ENCODE results near the gene AGTPBP1.
A peak's percentile ranks its signal among the peaks of the same experiment; 100 is the strongest.

Gene AGTPBP1

DNA sequence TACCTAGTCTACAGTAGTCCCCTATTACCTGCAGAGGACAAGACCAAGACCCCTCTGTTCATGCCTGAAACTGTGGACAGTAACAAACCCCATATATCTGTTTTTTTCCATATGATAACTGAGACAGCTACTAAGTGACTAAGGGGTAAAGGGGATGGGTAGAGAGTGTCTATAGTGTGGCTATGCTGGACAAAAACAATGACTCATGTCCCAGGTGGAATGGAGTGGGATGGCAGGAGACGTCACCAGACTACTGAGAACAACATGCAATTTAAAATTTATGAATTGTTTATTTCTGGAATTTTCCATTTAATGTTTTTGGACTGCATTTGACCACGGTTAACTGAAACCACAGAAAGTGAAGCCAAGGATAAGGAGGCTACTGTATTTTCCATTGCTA is 171.8 kb downstream of the AGTPBP1 start:
- peak; percentile 56 for DNase-seq (ENCODE audit: low read depth)
- no peak overlapping the region for H3K4me3 ChIP-seq (ENCODE audit: low read depth, low read length)

DNA sequence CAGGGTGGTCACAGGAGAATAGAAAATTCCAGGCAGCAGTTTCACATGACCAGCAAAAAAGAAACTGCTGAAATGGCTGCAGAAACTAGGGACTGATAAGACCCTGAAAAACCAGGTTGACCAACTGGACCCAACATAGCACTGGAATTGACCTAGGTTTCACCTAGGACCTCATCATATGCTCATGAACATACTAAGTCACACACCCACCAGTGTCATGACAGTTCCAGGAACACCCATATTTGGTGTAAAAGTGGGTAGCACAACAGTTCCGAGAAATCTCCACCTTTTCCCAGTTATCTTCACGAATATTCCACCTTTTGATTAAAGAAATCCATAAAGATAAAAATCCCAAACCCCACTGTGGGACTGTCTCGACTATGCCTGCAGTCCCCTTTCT is 182.2 kb downstream of the AGTPBP1 start:
- DNase-seq (ENCODE audit: low read depth), result no peak
- H3K4me3 ChIP-seq (ENCODE audit: low read depth, low read length), result no peak overlapping the region

DNA sequence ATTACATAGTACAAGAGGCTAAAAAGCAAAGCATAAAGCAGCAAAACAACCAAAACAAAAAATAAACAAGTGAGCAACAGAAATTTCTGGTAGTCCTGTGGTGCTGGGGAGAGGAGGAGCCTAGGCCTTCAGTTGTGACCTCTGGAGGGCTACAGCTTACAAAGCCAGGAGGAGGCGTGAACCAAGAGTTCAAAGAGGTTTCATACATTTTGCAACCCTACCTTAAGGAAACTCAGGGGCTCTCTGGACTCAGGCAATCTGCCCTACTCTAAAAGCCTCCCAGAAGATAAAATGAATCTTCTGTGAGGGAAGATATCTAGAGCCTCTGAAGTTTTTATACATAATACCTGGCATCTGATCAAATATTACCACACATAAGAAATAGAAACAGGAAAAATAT is 187.4 kb downstream of the AGTPBP1 start:
- H3K4me3 ChIP-seq (ENCODE audit: low read depth, low read length), result no peak overlapping the region
- DNase-seq (ENCODE audit: low read depth), result no peak

DNA sequence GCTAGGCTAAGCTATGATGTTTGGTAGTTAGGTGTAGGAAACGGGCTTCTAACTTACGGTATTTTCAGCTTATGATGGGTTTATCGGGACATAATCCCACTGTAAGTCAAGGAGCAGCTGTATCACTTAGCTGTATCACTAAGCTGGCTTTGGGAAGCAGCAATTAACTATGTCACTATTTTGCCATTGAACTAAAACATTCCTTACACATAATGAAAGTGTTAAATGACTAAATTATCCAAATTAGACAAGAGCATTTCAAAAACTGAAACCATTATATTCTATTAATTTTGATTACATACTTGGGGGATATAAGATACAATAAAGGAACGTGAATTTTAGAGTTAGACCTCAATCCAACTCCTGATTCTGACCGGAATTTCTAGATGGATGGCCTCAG is 188.3 kb downstream of the AGTPBP1 start:
- no peak overlapping the region for H3K4me3 ChIP-seq (ENCODE audit: low read depth, low read length)
- DNase-seq (ENCODE audit: low read depth), result no peak

DNA sequence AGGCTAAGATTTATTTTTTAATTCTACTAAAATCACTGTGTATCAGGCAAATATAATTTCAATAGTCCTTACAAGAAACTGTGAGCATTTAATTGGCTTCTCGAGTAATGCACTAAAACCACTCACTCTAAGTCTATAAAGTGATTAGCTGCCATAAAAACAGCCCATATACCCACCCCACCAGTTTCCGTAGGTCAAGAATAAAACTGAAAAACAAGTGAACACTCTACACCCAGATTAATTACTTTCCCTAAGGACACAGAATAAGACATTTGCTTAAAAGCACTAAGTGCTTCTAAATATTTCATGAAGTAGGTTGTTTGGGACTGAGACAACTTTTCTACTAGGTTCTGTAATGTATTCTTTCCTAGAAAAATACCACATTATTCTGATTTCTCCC is 194.2 kb downstream of the AGTPBP1 start:
- no peak overlapping the region for H3K4me3 ChIP-seq (ENCODE audit: low read depth, low read length)
- DNase-seq (ENCODE audit: low read depth), result no peak

DNA sequence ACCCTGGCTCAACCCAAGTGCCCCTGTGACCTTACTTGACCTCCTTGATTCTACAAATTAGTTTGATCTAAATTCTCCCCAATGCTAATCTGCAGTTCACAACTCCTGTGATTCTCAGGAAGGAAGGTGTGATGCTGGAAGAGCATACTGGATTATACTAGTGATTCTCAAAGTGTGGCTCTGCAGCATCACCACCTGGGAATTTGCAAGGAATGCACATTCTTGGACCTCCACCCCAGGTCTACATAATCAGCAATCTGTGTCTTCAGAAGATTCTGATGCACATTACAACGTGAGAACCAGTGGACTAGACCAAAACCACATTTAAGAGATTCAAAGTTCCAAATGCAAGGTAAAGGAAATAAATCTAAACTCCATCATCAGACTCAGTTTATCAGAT is 198.6 kb downstream of the AGTPBP1 start:
- DNase-seq (ENCODE audit: low read depth), result no peak
- H3K4me3 ChIP-seq (ENCODE audit: low read depth, low read length), result no peak overlapping the region

DNA sequence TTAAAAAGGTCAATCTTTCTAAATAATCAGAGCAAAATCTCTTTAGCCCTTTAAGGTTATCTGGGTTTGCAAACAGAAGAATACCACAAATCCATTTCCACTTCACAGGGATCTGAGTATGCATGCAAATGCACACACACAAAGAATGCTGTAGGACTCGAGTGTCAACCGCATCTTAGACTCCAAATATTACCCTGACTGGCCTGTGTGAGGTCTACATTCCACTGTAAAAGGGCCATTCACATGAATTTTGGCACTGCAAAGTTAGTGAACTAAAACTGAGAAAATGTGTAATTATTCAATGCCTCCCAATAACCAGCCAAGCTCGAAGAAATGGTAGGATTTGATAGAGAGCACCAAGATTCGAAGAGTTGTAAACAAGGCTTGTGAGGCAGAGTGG is 199.9 kb downstream of the AGTPBP1 start:
- no peak for DNase-seq (ENCODE audit: low read depth)
- no peak overlapping the region for H3K4me3 ChIP-seq (ENCODE audit: low read depth, low read length)

DNA sequence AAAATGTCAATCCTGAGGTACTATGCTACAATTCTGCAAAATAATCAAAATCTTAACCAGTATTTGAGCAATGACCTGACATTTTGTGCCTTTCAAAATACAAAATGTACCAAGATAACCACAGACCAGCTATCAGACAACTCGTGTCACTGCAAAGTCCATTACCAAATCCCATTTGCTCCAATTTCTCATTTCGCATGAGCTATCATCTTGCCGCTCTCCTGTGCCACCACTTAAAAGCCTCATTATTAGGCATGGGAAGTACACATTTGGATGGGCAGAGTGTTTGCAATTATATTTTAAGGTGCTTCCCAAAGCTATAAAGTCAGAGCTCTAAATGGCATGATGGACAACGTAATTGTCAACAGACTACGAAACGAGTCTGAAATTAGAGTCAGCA is 205.2 kb downstream of the AGTPBP1 start:
- no peak for DNase-seq (ENCODE audit: low read depth)
- no peak overlapping the region for H3K4me3 ChIP-seq (ENCODE audit: low read depth, low read length)

DNA sequence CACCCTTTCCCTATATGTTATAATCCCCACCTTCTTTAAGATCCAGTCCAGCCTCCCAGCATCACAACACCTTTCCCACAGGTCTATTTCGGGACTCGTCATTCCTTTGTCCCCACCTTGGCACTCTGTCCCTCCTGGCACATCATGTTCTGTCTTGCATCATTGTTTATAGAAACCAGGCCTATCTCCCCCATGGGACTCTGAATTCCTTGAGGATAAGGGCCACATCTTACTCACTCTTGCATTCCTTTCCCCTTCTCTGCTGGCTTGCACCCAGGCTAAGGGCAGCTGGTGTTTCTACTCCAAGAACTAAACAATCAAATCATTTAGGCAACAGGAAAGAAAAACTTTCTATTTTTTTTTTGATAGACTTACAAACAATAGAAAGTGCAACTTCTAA is 205.7 kb downstream of the AGTPBP1 start:
- peak; percentile 60 for DNase-seq (ENCODE audit: low read depth)

DNA sequence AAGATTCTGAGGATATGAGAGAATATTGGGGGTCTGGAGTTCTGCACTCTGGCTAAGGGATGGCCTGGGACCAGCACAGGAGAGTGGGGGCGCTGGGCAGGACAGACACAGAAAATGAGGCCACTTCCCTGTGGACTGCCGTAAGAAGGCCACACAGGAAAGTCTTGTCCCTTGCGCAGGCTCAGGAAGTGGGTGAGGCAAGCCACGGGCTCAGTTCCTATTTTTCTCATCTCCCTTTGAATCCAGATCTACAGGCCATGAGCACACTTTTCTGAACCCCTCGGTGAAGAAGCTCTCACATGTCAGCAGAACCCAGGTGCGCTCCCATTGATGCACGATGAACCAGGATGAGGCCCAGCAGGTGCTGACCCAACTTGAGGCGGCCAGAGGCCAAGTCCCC is 207.4 kb downstream of the AGTPBP1 start:
- DNase-seq (ENCODE audit: low read depth), result no peak
- no peak overlapping the region for H3K4me3 ChIP-seq (ENCODE audit: low read depth, low read length)

More for the DNA sequence above, 205.7 kb downstream of the AGTPBP1 start:
- H3K4me3 ChIP-seq (ENCODE audit: low read depth, low read length), result no peak overlapping the region

DNA sequence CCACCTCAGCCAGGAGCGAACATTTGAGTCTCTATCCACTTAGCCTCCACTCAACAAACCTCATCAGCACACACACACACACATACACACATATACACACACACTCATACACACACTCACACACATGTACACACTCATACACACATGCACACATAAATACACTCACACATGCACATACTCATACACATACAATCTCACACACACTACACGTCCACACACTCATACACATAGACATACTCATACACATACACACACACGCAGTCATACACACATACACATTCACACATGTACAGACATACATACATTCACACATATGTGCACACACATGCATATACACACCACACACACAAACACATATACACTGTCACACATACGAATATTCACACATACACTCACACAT is 208.2 kb downstream of the AGTPBP1 start:
- DNase-seq (ENCODE audit: low read depth), result no peak

DNA sequence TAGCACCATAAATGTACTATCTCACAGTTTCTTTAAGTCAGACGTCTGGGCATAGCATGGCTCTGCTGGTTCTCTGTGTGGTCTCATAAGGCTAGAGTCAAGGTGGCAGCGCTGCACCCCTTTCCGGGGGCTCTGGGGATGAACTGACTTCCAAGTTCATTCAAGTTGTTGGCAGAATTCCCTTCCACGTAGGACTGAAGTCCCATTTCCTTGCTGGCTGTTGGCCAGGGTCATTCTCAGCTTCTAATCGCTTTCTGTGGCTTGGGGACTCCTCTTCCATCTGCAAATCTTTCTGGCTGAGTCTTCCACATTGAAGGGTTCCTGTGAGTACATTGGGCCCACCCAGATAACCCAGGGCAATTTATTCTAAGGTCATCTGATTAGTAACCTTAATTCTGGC is 211.0 kb downstream of the AGTPBP1 start:
- H3K4me3 ChIP-seq (ENCODE audit: low read depth, low read length), result no peak overlapping the region
- DNase-seq (ENCODE audit: low read depth), result no peak

More for the DNA sequence above, 208.2 kb downstream of the AGTPBP1 start:
- no peak overlapping the region for H3K4me3 ChIP-seq (ENCODE audit: low read depth, low read length)

DNA sequence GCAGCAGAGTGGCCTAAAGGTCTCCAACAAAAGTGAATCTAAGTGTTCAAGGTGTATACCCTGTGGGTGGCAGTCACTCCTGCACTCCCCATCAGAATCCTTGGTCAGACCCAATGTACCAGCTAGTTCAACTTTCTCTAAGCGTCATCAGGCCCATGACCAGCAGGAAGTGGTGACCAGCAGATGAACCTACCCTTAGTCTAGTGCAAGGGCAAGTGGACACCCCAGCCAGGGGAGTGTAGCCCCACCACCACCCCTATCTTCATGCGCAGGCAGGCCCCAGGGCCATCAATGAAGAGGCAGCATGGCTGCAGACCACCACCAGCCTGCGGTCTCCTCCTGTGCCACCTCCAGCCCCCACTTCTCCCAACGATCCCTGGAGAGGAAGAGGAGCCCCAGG is 213.1 kb downstream of the AGTPBP1 start:
- DNase-seq (ENCODE audit: low read depth), result no peak

DNA sequence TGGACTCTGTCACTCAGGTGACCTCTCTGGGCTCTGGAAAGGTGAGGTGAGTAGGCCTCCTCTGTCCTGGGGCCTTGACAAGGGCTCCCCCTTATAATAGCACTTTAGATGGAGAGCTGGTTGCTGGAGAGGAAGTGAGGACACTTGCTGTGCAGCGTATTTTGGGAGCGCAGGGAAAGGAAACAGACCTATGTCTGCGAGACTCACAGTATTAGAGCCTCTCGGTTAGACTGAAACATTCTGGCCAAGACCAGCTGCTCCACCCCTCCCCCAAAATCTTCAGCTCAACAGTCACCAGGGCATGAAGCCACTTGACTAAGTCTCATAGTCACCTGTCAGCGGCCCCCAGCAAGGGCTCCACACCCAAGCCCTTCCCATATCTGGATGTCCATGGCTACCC is 213.6 kb downstream of the AGTPBP1 start:
- H3K4me3 ChIP-seq (ENCODE audit: low read depth, low read length), result no peak overlapping the region
- DNase-seq (ENCODE audit: low read depth), result no peak

More for the DNA sequence above, 213.1 kb downstream of the AGTPBP1 start:
- no peak overlapping the region for H3K4me3 ChIP-seq (ENCODE audit: low read depth, low read length)

DNA sequence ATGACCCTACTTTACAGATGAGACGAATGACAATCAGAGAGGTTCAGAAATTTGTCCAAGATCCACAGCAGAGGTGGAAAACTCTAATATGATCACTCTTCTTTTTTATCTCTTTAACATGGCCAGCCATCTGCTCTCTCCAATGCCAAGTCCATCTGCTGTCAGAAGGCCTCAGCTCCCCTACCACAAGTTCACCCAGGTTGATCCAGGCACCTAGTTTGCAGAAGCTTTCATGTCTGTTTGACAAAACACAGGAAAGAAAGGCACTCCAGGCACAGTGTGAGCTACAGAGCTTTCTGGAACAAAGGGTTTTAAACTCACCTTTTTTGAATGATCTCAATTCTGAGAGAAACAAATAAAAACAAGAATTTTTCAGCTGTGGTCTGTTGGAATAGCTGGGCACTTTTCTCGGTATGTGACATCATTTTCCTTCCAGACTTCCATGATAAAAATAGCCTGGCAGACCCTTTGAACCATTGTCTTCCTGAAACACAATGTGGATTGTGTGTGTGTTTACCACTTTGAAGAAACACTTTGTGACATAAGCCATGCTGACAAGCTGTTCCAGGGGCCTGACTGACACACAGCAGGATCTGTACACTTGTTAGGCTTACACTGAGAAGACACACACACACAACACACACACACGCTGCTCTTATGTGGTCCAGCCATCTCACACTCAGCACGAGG is 214.3 kb downstream of the AGTPBP1 start:
- DNase-seq (ENCODE audit: low read depth), result no peak

DNA sequence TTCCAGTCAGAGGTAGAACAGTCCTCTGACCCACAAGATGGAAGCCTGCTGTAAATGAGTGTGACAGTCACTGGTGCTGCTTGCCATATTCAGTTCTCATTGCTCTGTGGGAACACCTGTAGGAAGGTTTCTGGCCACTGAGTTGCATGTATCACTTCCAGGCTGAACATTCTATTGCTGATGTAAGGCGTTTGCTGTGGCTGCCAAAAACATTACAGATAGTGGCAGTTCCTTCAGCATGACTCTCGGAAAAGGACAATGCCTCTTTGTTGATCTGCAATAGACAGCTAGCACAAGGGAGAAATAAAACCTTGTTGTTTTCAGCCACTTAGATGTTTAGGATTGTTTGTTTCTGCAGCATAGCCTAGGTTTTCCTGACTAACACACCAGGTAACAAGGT is 217.2 kb downstream of the AGTPBP1 start:
- no peak for DNase-seq (ENCODE audit: low read depth)
- H3K4me3 ChIP-seq (ENCODE audit: low read depth, low read length), result no peak overlapping the region

More for the DNA sequence above, 214.3 kb downstream of the AGTPBP1 start:
- H3K4me3 ChIP-seq (ENCODE audit: low read depth, low read length), result no peak overlapping the region

DNA sequence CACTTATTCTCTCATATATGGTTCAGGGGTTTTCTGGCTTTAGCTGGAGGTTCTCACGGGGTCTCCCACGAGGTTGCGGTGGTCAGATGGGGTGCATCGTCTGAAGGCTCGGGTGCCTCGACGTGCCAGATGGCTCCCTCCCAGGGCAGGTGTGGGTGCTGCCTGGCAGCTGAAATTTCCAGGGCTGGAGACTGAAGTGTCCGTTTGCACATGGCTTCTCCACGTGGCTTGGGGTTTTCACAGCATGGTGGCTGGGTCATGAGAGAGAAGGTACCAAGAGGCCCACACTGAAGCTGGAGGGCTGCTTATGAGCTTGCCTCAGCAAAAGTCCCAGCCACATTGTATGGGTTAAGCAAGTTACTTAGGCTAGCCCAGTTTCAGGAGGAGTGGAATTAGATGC is 218.6 kb downstream of the AGTPBP1 start:
- no peak for DNase-seq (ENCODE audit: low read depth)
- H3K4me3 ChIP-seq (ENCODE audit: low read depth, low read length), result peak overlapping the region; percentile 59

DNA sequence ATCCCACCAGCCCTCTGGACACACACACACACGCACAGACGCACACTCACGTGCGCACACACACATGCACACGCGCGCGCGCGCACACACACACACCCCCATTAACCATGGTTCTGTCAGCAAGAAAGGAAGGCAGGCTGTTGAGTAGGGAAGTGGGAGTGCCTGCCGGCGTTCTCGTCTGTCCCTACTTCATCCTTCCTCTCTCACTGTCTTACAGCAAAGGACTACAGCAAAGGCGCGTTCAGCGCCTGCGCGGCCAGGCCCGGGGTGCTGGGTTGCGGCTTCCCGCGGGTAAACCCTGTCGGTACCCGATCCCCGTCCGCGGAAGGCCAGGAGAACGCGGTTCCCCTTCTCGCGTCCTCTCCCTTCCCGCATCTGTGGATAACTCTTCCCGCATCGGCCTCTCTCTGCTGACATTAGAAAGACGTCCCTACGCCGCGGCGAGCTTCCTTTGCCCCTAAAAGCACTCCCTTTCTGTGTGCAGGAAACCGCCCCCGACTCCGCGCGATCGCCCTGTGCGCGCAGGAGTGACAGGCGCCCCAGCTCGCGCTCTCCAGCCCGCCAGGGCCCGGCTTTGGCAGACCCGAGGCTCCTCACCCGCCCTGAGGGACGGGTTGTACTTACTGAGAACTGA is 219.2 kb downstream of the AGTPBP1 start:
- H3K4me3 ChIP-seq (ENCODE audit: low read depth, low read length), result peak overlapping the region; percentile 59
- DNase-seq (ENCODE audit: low read depth), result no peak

DNA sequence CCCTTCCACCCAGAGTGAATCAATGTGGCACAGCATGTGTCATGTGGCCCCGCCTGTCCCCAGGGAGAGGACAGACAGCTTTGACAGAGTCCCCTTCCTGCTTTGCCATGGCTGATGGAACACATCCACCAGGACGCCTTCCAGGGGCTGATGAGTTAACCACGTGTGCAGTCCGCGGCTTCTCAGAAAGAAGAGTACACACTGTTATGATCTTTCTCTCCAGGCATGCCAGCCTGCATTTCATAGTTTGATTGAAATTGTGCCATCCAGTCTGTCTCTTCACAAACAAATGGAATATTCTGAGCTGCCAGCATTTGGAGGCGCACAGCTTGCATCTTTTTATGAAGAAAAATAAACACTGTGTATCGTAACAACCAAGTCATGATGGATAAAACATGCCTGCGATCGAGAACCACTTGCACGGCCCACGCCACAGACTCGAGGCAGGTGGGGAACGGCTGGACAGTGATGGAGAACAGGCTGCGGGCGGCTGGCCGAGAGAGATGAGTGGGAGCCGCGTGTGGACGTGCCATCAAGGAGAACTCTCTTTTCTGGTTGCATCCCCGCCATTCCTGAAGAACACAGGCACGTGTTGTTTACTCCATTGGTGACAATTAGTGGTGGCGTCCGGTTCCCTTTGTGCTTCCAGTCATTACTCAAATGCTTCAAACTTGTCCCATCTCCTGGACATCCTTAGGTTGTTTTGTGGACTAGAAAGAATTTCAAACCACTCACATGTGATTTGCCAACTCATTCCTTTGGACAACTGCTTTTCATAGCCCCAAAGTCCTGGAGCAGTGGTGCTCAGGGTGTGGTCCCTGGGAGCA is 220.2 kb downstream of the AGTPBP1 start:
- no peak for DNase-seq (ENCODE audit: low read depth)
- no peak overlapping the region for H3K4me3 ChIP-seq (ENCODE audit: low read depth, low read length)

DNA sequence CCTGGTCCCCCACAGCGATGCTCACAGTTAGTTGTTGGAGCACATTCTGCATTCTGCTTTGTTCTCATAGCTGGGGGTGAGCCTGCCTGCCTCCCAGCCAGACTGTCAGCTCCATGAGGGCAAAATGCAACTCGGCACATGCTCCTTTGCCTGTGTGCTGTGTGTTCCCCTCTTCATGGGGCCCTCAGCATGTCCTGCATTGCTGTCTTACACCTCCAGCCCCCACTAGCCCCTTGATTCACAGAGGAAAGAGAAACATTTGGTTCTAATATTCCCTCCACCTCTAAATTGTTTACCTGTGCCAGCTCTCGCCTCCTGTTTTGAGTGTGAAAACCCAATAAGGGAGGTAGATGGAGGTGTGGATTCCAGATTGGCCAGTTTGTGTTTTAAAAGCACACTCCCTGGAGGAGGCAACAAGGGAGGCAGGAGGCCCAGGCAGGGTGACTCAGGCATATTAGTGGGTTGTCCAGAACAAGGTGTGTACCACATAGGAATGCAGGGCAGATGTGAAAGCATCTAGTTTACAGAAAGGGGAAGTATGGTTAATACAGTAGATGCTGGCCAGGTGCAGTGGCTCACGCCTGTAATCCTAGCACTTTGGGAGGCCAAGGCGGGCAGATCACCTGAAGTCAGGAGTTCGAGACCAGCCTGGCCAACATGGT is 224.6 kb downstream of the AGTPBP1 start:
- no peak for DNase-seq (ENCODE audit: low read depth)
- no peak overlapping the region for H3K4me3 ChIP-seq (ENCODE audit: low read depth, low read length)

Measured in skeletal muscle cell (primary cell).